Peyer's patch (tissue), 4 donors: ENCODE results near the gene GPR65.

Experiments used
- POLR2A ChIP-seq, 2 donors: fragments of 450-650 bp; IDR thresholded peaks; one replicate each; pipeline ENCODE4 v1.5.1; 2017; ENCODE audit warnings: antibody characterized with exemption in 2 of 2, mild to moderate bottlenecking in 2 of 2, moderate library complexity in 2 of 2
- TF ChIP-seq, protein P1 (sequence below), 6 experiments: fragments of 450-650 bp in 4 of 6; fragments of 200-600 bp in 2 of 6; sonication (generic) in 1 of 6; IDR thresholded peaks; one replicate each; pipeline ENCODE4 v1.5.1; 2017 to 2019; ENCODE audit warnings: antibody characterized with exemption in 6 of 6, mild to moderate bottlenecking in 3 of 6, moderate library complexity in 1 of 6

DNA sequence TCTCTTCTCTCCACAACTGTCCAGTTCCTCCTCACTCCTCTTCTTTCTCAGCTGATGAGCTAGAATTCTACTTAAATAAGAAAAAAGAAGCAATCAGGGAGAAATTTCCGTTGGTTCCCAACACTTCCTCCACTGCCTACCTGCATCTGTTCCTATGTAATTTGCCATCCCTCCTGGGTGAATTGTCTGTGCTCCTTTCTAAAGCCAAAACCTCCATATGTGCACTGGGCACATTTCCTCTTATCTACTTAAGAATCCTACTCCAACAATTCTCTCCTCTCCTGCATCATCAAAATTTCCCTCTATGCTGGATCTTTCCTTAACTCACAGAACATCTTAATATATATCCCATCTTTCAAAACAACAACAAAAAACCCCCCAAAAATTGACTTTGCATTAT, 35.2 kb downstream of the GPR65 start:
- TF ChIP-seq POLR2A (IDR thresholded peaks at IDR 0.05), result no peak
- TF ChIP-seq, protein P1, sequence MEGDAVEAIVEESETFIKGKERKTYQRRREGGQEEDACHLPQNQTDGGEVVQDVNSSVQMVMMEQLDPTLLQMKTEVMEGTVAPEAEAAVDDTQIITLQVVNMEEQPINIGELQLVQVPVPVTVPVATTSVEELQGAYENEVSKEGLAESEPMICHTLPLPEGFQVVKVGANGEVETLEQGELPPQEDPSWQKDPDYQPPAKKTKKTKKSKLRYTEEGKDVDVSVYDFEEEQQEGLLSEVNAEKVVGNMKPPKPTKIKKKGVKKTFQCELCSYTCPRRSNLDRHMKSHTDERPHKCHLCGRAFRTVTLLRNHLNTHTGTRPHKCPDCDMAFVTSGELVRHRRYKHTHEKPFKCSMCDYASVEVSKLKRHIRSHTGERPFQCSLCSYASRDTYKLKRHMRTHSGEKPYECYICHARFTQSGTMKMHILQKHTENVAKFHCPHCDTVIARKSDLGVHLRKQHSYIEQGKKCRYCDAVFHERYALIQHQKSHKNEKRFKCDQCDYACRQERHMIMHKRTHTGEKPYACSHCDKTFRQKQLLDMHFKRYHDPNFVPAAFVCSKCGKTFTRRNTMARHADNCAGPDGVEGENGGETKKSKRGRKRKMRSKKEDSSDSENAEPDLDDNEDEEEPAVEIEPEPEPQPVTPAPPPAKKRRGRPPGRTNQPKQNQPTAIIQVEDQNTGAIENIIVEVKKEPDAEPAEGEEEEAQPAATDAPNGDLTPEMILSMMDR (IDR thresholded peaks at IDR 0.05), result no peak
